ENCODE data around the gene GSAP.

DNA sequence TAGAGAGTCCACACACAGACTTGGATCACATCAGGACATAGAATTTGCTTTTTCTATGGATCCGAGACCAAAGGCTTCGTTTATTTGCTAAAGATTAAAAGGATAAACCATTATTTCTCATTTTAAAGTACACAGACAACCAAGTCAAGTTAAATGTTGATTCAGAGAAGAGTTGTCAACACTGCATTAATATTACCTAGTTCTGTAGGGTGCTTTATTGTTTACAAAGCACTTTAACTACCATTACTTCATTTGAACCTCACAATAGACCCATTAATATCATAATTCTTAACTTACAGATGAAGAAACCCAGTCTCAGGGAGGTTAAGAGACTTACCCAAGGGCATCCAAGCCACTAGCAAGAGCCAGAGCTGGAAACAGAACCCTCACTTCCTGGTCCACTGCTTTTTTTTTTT is 43.2 kb upstream of the GSAP start:
- TF ChIP-seq, protein P1, sequence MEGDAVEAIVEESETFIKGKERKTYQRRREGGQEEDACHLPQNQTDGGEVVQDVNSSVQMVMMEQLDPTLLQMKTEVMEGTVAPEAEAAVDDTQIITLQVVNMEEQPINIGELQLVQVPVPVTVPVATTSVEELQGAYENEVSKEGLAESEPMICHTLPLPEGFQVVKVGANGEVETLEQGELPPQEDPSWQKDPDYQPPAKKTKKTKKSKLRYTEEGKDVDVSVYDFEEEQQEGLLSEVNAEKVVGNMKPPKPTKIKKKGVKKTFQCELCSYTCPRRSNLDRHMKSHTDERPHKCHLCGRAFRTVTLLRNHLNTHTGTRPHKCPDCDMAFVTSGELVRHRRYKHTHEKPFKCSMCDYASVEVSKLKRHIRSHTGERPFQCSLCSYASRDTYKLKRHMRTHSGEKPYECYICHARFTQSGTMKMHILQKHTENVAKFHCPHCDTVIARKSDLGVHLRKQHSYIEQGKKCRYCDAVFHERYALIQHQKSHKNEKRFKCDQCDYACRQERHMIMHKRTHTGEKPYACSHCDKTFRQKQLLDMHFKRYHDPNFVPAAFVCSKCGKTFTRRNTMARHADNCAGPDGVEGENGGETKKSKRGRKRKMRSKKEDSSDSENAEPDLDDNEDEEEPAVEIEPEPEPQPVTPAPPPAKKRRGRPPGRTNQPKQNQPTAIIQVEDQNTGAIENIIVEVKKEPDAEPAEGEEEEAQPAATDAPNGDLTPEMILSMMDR (IDR thresholded peaks at IDR 0.05): no peak
- no peak for TF ChIP-seq POLR2A (IDR thresholded peaks at IDR 0.05)

All from right lobe of liver (tissue), 4 donors.